Astrocyte (in vitro differentiated cells and primary cell): ENCODE data around the gene HSPB7.

Experiments
- EZH2 ChIP-seq: IDR thresholded peaks from 2 replicates; pipeline ENCODE4 v1.6.1; 2012; ENCODE audit warnings: mild to moderate bottlenecking, low read length, inconsistent platforms; ENCODE audit not compliant: insufficient read depth
- TF ChIP-seq, protein P1 (sequence below): IDR thresholded peaks from 2 replicates; pipeline ENCODE4 v1.5.1; 2011; ENCODE audit warnings: low read depth, mild to moderate bottlenecking, inconsistent platforms, low read length, moderate library complexity; ENCODE audit not compliant: insufficient read depth

DNA sequence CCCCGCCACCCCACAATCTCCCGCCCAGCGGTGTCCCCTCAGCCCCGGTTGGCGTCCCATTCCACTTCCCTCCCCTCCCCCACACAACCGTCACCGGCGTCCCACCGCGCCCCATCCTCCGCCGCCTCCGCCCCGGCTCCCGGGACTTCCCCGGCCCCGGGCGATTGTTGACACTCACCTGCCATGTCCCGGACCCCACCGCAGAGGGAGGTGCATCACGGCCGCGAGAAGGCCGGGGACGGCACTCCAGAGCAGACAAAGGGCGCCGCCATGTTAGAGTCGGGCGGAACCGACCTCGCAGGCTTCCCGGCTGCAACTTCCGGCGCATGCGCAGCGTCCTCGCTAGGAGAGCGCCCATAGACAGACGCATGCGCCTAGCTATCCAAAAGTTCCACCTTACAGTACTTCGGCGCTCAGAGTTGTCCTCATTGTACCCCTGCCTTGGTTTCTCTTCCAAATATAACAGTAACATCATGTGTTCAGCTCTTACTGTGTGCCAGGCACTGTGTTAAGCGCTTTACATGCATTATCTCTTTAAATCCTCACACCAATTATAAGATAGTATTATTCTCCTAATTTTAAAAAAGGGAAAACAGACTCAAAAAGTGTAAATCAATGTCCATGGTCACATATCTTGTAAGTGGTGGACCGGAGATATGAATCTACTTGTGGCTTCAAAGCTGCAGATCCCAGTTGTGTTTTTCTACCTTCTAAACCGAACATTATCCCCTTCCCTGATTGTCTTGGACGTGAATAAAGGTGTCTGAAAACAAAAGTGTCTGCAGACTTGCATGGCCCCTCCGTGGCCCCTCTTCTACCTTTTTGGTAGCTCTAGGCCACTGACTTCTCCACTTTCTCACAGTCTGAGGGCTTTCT, 41.8 kb downstream of the HSPB7 start, which contains the start of gene ZBTB17:
- TF ChIP-seq, protein P1, sequence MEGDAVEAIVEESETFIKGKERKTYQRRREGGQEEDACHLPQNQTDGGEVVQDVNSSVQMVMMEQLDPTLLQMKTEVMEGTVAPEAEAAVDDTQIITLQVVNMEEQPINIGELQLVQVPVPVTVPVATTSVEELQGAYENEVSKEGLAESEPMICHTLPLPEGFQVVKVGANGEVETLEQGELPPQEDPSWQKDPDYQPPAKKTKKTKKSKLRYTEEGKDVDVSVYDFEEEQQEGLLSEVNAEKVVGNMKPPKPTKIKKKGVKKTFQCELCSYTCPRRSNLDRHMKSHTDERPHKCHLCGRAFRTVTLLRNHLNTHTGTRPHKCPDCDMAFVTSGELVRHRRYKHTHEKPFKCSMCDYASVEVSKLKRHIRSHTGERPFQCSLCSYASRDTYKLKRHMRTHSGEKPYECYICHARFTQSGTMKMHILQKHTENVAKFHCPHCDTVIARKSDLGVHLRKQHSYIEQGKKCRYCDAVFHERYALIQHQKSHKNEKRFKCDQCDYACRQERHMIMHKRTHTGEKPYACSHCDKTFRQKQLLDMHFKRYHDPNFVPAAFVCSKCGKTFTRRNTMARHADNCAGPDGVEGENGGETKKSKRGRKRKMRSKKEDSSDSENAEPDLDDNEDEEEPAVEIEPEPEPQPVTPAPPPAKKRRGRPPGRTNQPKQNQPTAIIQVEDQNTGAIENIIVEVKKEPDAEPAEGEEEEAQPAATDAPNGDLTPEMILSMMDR = no peak
- TF ChIP-seq EZH2 = no peak
